ENCODE measurements around the gene ZSCAN1. TPM values are rescaled to one million over a fixed set of nuclear protein-coding genes. Genes with fewer than 3 reads are reported as not detected.

Gene ZSCAN1
- total RNA-seq, 1 donor from 2014 or later, result 7.7 TPM

DNA sequence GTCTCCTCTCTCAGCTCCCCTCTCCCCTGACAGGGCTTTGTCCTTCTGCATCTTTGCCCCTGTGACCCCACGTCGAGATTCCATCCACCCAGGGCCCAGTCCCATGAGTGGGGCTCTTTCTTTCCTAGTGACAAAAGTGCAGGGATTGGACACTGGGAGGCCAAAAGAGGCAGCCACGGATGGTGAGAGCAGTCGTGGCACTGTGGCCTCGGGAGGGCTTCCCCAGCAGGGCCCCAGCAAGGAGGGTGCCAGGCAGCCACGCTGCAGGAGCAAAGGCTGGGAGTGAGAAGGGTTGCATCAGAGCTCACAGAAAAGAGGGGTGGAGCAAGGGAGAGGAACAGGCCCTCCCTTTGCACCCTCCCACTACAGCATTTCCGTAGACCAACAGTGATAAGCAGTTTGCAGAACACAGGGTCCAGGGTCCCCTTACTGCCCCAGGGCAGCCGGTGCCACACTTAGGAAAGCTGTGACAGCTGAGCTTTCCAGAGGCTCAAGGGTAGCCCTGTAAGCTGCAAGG lies 4.9 kb downstream of the ZSCAN1 start:
- Mint-ChIP-seq H3K4me1 (ENCODE audit: low read depth, unreplicated experiment) (peaks cover 6% of the 10 kb centered on the region), H3K9me3 (ENCODE audit: unreplicated experiment) (peaks cover 11% of the 10 kb centered on the region), H3K27ac (ENCODE audit: unreplicated experiment) (no peak overlapping the region), H3K4me3 (ENCODE audit: unreplicated experiment) (no peak overlapping the region), H3K36me3 (ENCODE audit: unreplicated experiment) (peaks cover 16% of the 10 kb centered on the region), H3K27me3 (ENCODE audit: unreplicated experiment) (peaks cover 13% of the 10 kb centered on the region)
- TF ChIP-seq, protein P1, sequence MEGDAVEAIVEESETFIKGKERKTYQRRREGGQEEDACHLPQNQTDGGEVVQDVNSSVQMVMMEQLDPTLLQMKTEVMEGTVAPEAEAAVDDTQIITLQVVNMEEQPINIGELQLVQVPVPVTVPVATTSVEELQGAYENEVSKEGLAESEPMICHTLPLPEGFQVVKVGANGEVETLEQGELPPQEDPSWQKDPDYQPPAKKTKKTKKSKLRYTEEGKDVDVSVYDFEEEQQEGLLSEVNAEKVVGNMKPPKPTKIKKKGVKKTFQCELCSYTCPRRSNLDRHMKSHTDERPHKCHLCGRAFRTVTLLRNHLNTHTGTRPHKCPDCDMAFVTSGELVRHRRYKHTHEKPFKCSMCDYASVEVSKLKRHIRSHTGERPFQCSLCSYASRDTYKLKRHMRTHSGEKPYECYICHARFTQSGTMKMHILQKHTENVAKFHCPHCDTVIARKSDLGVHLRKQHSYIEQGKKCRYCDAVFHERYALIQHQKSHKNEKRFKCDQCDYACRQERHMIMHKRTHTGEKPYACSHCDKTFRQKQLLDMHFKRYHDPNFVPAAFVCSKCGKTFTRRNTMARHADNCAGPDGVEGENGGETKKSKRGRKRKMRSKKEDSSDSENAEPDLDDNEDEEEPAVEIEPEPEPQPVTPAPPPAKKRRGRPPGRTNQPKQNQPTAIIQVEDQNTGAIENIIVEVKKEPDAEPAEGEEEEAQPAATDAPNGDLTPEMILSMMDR (IDR thresholded peaks at IDR 0.05; ENCODE audit: partially characterized antibody, unreplicated experiment), result no peak
- no peak for DNase-seq

DNA sequence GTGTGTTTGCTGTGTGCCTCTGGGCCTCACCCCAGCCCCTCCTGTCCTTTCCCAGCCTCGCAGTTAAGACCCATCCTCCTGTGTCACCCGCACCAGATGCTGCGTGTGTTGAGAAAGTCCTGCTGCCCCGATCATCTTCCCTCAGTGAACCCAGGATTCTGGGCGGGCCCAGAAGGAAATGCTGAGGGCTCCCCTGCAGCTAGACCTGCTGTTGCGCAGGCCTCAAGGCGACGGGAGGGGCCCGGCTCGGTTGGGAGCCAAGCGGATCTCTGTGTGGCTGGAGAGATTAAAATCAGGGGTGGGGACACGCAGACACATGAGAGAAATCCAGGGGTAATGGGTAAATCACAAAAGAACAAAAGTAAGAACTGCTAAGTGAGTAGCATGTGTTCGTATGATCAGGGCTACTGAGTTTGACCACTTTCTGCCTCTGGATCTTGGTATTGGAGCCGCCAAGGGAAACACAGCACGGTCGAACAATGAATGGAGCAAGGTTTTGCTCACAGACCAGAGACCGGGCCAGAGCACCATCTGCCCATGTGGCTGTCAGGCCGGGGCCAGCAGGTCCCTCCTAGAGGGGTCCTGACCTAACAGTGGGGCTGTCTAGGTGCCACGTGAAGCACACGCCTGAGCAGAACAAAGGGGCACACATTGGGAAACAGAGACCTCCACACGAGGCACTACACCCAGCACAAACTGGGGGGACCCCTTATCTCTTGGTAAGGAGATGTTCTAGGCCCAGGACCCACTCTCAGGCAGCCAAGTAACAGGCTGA lies 7.1 kb downstream of the ZSCAN1 start:
- DNase-seq, result no peak
- TF ChIP-seq, protein P1 (IDR thresholded peaks at IDR 0.05; ENCODE audit: partially characterized antibody, unreplicated experiment), result no peak
- H3K4me3 Mint-ChIP-seq (ENCODE audit: unreplicated experiment), result no peak overlapping the region
- no peak overlapping the region for H3K27ac Mint-ChIP-seq (ENCODE audit: unreplicated experiment)
- peaks cover 19% of the 10 kb centered on the region for H3K36me3 Mint-ChIP-seq (ENCODE audit: unreplicated experiment)
- H3K27me3 Mint-ChIP-seq (ENCODE audit: unreplicated experiment), result peaks cover 12% of the 10 kb centered on the region
- peaks cover 2% of the 10 kb centered on the region for H3K4me1 Mint-ChIP-seq (ENCODE audit: low read depth, unreplicated experiment)
- H3K9me3 Mint-ChIP-seq (ENCODE audit: unreplicated experiment), result peaks cover 13% of the 10 kb centered on the region

DNA sequence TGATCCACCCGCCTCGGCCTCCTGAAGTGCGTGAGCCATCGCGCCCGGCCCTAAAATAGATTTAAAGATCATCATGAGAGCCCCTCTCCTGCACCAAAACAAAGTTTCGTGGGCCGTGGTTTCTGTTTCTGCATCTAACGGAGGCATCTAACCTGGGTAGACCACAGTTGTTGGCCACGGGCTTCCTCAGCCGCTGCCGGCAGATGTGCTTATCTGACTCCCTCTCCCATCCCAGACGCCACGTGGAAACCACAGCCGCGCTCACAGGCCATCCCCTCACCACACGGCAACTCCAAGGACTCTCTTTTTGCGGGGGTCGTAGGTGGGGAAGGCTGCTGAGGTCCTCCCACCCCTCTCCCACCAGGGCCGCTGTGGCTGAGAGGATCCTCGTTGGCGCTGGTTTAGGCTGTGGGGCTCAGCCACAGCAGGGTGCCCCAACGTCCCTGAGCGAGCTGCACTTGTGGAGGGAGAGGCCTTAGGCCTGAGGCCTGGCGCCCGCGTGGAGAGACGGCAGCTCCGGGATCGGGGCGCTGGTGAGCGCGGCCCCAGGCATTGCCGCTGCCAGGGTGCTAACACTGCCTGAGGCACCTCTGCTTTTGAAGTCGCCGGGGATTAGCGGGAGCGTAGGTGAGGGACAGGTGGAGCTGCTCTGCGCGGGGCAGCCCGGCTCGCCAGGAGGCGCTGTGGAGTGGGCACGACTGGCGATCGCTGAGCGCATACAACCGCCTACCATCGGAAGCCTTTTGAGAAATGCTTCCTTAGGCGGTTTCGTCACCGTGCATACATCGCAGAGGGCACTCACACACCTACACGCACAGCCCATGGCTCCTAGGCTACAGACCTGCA lies 8.9 kb downstream of the ZSCAN1 start:
- H3K4me1 Mint-ChIP-seq (ENCODE audit: low read depth, unreplicated experiment), result peaks cover 2% of the 10 kb centered on the region
- peaks cover 19% of the 10 kb centered on the region for H3K9me3 Mint-ChIP-seq (ENCODE audit: unreplicated experiment)
- TF ChIP-seq, protein P1 (IDR thresholded peaks at IDR 0.05; ENCODE audit: partially characterized antibody, unreplicated experiment), result no peak
- H3K4me3 Mint-ChIP-seq (ENCODE audit: unreplicated experiment), result no peak overlapping the region
- H3K36me3 Mint-ChIP-seq (ENCODE audit: unreplicated experiment), result peaks cover 12% of the 10 kb centered on the region
- DNase-seq, result no peak
- peaks cover 11% of the 10 kb centered on the region for H3K27me3 Mint-ChIP-seq (ENCODE audit: unreplicated experiment)
- H3K27ac Mint-ChIP-seq (ENCODE audit: unreplicated experiment), result no peak overlapping the region

DNA sequence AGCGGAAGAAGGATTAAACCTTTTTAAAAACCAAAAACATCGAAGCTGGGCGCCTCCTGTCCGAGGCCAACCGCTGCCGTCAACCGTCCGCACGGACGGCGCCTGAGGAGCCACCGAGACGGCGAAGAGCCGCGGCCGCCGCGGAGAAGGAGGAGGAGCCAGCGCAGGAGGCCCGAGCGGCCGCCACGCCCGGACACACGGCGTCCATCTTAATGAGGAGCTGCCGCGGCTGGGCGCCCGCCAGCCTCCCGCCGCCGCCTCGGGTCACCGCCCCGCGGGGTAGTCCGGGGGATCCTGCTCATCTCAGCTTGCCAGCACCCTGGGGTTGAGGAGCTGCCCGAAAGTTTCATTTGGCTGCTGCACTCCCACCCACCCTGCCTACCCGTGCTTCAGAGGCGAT lies 10.6 kb downstream of the ZSCAN1 start:
- H3K4me3 Mint-ChIP-seq (ENCODE audit: unreplicated experiment), result no peak overlapping the region
- H3K9me3 Mint-ChIP-seq (ENCODE audit: unreplicated experiment), result peaks cover 23% of the 10 kb centered on the region
- TF ChIP-seq, protein P1 (IDR thresholded peaks at IDR 0.05; ENCODE audit: partially characterized antibody, unreplicated experiment), result no peak
- H3K4me1 Mint-ChIP-seq (ENCODE audit: low read depth, unreplicated experiment), result no peaks in the 10 kb centered on the region
- H3K27me3 Mint-ChIP-seq (ENCODE audit: unreplicated experiment), result peaks cover 11% of the 10 kb centered on the region
- H3K36me3 Mint-ChIP-seq (ENCODE audit: unreplicated experiment), result peaks cover 16% of the 10 kb centered on the region
- H3K27ac Mint-ChIP-seq (ENCODE audit: unreplicated experiment), result no peak overlapping the region
- no peak for DNase-seq
